Effector memory CD4-positive, alpha-beta T cell (primary cell): Measurements from ENCODE around the gene CCDC34.

Experiments
- DNase-seq, 3 donors: peaks; one replicate each; pipeline ENCODE4 v3.0.0-alpha.2; 2020
- H3K27ac ChIP-seq: 2 replicates; pipeline ENCODE4 v1.7.0; 2013; ENCODE audit warnings: mild to moderate bottlenecking, low read length, moderate library complexity; ENCODE audit not compliant: insufficient read depth, poor library complexity, severe bottlenecking
- H3K27me3 ChIP-seq: replicated peaks from 2 replicates; pipeline ENCODE4 v1.7.0; 2013; ENCODE audit warnings: mild to moderate bottlenecking, low read length; ENCODE audit not compliant: insufficient read depth, control insufficient read depth, poor library complexity, severe bottlenecking
- H3K36me3 ChIP-seq: 2 replicates; pipeline ENCODE4 v1.7.0; 2013; ENCODE audit warnings: mild to moderate bottlenecking, low read length, moderate library complexity; ENCODE audit not compliant: control insufficient read depth, insufficient read depth
- H3K4me1 ChIP-seq: 2 replicates; pipeline ENCODE4 v1.7.0; 2013; ENCODE audit warnings: low read length, mild to moderate bottlenecking; ENCODE audit not compliant: control insufficient read depth, insufficient read depth, poor library complexity, severe bottlenecking
- H3K4me3 ChIP-seq: 2 replicates; pipeline ENCODE4 v1.7.0; 2013; ENCODE audit warnings: low read length, low read depth, mild to moderate bottlenecking; ENCODE audit not compliant: insufficient read depth, poor library complexity, severe bottlenecking
- H3K9me3 ChIP-seq: 2 replicates; pipeline ENCODE4 v1.7.0; 2013; ENCODE audit warnings: mild to moderate bottlenecking, low read length, moderate library complexity; ENCODE audit not compliant: control insufficient read depth

CCDC34 gene

DNA sequence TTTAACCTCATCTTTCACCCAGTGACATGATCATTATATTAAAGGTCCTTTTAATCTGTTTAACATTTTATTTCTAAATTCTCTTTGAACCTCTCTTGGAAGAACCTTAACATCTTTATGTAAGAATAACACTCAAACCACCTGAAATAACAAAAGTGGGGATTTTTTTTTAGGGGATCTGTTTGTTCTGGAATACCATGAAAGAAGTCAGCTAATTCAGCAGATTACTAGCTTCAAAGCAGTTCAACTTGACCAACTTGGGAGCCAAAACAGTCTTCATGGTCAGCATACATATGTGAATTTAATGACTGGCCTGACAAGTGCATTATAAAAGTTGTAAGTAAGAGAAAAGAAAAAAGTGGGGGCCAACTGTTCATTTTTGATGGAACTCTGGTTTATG lies 52.3 kb downstream of the CCDC34 start:
- Histone ChIP-seq H3K27me3 (no peaks in the 10 kb centered on the region), H3K36me3 (no peaks in the 10 kb centered on the region), H3K9me3 (no peaks in the 10 kb centered on the region), H3K27ac (no peak overlapping the region), H3K4me1 (no peaks in the 10 kb centered on the region), H3K4me3 (no peak overlapping the region)
- DNase-seq, result no peak

DNA sequence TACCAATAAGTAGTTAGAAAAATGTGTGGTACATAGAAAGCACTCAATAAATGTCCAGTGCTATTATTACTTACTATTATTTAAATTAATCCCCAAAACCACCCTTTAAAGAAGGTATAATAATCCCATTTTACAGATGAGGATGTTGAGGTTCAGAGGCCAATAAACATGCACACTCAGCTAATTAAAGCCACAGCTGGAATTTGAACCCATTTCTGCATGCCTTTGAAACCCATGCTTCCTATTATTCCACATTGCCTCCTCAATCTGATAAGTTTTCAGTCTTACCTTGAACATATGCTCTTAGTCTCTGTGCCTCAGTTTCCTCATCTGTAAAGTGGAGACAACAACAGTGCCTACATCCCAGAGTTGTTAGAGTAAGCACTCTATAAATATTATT lies 52.8 kb downstream of the CCDC34 start:
- H3K27me3 ChIP-seq, result no peaks in the 10 kb centered on the region
- no peaks in the 10 kb centered on the region for H3K9me3 ChIP-seq
- no peaks in the 10 kb centered on the region for H3K36me3 ChIP-seq
- no peak overlapping the region for H3K27ac ChIP-seq
- DNase-seq, result no peak
- H3K4me1 ChIP-seq, result no peaks in the 10 kb centered on the region
- H3K4me3 ChIP-seq, result no peak overlapping the region

DNA sequence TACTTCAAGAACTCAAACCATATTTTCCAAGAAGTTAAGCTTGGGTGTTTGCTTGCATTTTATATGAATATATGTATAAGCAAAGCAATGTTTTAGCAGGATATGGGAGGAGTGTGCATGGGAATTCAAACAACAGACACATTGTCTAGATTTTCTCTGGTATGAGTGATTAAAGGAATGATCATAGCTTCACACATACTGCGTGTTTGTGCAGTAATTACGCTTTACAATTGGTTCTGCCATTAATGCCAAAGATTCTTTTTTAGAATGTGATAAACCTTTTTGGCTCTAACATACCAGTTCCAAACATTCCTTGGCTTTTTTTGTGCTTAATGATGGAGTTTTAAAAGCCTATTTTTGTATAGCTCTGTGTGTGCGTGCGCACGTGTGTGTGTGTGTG lies 54.0 kb downstream of the CCDC34 start:
- Histone ChIP-seq H3K36me3 (no peaks in the 10 kb centered on the region), H3K27me3 (no peaks in the 10 kb centered on the region)

DNA sequence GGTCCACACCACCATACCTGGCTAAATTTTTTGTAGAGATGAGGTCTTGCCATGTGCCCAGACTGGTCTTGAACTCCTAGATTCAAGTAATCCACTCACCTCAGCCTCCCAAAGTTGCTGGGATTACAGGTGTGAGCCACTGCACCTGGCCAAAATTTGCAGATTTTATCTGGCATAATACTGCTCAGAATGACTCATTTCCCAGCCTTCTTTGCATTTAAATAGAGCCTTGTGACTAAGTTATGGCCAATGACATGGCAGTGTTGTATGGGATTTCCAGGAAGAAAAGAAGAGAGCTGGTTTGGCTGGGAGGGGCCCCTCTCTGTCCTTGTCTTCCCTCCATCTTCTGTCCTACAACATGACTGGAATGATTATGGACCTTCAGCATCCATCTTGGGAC lies 55.8 kb downstream of the CCDC34 start:
- no peaks in the 10 kb centered on the region for H3K36me3 ChIP-seq
- no peaks in the 10 kb centered on the region for H3K4me1 ChIP-seq
- no peaks in the 10 kb centered on the region for H3K27me3 ChIP-seq
- no peak overlapping the region for H3K4me3 ChIP-seq
- H3K27ac ChIP-seq, result no peak overlapping the region
- no peak for DNase-seq
- no peaks in the 10 kb centered on the region for H3K9me3 ChIP-seq

More for the DNA sequence above, 54.0 kb downstream of the CCDC34 start:
- Histone ChIP-seq H3K9me3 (no peaks in the 10 kb centered on the region), H3K27ac (no peak overlapping the region), H3K4me3 (no peak overlapping the region), H3K4me1 (no peaks in the 10 kb centered on the region)
- DNase-seq, result no peak

DNA sequence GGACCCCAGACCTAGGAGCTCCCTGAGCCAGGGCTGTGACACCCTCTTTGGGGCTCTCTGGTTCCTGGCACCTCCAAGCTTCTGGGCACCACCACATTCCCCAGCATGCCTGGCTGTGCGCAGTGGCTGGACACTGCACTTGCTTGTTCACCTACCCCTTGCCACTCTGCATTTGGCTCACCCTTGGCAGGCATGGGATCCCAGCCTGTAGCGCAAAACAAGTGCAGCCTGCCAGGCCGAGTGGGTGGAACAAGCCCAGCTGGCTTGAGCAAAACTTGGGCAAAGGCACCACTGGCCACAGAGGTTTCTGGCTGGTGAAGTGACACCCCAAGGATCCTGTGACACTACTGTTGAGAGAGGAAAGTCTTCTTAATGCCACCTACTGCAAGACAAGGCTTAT lies 57.3 kb downstream of the CCDC34 start:
- H3K27me3 ChIP-seq, result no peaks in the 10 kb centered on the region
- no peak for DNase-seq
- no peaks in the 10 kb centered on the region for H3K4me1 ChIP-seq
- no peaks in the 10 kb centered on the region for H3K36me3 ChIP-seq
- H3K4me3 ChIP-seq, result no peak overlapping the region
- no peaks in the 10 kb centered on the region for H3K9me3 ChIP-seq
- no peak overlapping the region for H3K27ac ChIP-seq

DNA sequence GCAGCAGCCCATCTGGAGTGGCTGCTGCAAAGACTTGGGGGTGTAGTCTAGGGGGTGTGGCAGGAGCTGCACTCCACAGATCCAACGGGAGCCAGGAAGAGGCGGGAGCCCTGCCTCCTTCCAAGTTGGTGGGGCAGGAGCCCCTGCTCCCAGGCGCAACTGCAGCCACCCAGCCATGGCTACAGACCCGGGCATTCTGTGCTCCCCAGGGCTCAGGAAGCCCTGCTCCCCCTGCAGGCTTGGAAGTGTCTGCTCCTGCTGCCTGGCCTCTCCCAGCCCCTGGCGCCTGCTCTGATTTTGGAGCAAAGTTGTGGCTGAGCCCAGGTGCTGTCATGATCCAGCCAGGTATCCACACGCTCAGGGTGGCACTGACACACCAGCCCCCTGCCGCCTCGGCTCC lies 58.5 kb downstream of the CCDC34 start:
- Histone ChIP-seq H3K4me1 (no peaks in the 10 kb centered on the region), H3K27ac (no peak overlapping the region), H3K27me3 (no peaks in the 10 kb centered on the region), H3K36me3 (no peaks in the 10 kb centered on the region), H3K4me3 (no peak overlapping the region), H3K9me3 (no peaks in the 10 kb centered on the region)
- DNase-seq, result no peak

DNA sequence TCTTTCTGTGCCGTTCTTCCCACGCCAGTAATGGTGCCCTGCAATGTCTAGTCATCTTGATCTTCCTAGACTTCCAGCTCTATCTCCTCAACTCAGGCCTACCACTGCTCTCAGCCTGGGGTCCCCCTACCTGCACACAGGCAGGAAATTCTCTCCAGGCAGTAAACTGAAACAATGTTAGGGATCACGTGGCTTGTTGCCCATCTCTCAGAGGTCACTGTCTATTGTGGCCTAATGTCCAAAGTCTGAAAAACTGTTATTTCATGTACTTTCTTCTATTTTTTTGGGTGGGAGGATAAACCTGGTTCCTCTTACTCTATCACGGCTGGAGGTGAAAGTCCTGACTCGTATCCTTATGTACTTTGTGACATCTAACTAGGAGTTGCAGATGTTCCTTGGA lies 59.1 kb downstream of the CCDC34 start:
- Histone ChIP-seq H3K27ac (no peak overlapping the region), H3K4me3 (no peak overlapping the region), H3K27me3 (no peaks in the 10 kb centered on the region), H3K4me1 (no peaks in the 10 kb centered on the region), H3K36me3 (no peaks in the 10 kb centered on the region), H3K9me3 (no peaks in the 10 kb centered on the region)
- DNase-seq, result no peak

DNA sequence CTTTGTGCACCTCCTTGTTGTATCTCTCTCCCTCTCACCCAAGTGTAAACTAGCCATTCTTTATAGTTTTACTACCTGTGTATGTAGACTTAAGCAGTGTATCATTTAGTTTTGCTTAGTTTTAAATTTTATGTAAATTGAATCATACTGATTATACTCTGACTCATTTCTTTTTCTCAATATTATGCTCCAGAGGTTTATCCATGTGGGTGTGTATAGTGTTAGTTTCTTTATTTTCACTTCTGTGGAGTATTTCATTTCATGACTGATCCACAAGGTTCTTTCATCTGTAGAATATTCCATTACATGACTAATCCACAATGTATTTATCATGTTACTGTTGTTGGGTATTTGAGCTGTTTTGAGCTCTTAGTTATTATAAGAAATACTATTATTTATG lies 62.0 kb downstream of the CCDC34 start:
- Histone ChIP-seq H3K36me3 (no peaks in the 10 kb centered on the region), H3K4me3 (no peak overlapping the region), H3K27ac (no peak overlapping the region), H3K9me3 (no peaks in the 10 kb centered on the region), H3K4me1 (no peaks in the 10 kb centered on the region), H3K27me3 (no peaks in the 10 kb centered on the region)
- no peak for DNase-seq

DNA sequence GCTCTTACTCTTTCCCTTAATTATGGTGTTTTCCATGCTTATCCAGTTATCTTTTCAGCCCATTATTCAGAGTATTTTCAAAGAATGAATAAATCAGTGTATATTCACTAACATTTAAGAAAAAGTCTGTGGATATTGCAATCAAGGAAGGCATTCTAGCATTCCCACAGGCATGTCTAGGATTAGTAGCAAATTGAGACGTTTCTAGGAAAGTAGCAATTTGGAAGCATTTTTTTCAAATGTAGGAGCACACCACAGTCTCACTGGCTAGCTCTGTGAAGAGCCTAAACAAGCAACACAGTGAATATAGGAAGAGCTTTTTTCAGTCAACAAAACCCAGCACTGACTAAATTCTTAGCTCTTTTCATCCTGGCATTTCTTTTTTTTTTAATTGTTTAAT lies 65.4 kb downstream of the CCDC34 start:
- Histone ChIP-seq H3K4me3 (no peak overlapping the region), H3K27me3 (no peaks in the 10 kb centered on the region), H3K9me3 (no peaks in the 10 kb centered on the region), H3K36me3 (no peaks in the 10 kb centered on the region), H3K27ac (no peak overlapping the region), H3K4me1 (no peaks in the 10 kb centered on the region)
- no peak for DNase-seq

DNA sequence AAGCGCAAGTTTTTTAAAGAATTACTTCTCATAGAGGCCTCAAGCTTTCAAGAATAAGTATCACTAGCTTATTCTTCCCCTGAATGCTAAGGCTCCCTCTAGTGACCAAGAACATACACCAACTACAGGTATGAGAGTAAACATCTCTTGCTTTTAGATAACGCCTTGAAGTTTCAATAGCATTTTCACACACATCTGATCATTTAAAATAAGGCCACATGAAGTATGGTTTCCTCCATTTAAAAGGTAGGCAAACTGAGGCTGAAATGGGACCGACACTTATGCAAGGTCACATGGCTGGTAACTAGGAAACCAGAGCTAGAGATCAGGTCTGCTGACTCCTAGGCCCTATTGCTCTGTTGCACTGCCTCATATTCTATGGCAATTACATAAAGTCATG lies 66.5 kb downstream of the CCDC34 start:
- no peak for DNase-seq
- no peak overlapping the region for H3K27ac ChIP-seq
- H3K4me1 ChIP-seq, result no peaks in the 10 kb centered on the region
- no peaks in the 10 kb centered on the region for H3K27me3 ChIP-seq
- H3K9me3 ChIP-seq, result no peaks in the 10 kb centered on the region
- H3K4me3 ChIP-seq, result no peak overlapping the region
- no peaks in the 10 kb centered on the region for H3K36me3 ChIP-seq

DNA sequence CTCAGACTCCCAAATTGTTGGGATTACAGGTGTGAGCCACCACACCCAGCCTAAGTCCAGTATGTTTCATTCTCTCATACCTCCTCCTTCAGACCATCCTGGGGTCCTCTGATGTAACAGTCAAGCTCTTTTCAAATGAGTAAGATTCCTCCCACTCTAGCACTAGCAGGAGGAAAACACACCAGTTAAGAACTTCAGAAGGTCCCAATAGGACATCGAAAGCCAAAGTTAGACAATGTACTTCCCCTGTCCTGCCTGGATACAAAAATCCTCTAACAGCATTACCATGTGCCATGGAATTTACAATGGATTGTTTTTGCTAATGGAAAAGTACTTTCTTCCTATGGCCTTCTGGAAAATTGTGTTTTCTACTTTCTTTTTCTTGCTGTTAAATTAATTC lies 67.1 kb downstream of the CCDC34 start:
- no peaks in the 10 kb centered on the region for H3K36me3 ChIP-seq
- H3K4me1 ChIP-seq, result no peaks in the 10 kb centered on the region
- H3K27ac ChIP-seq, result no peak overlapping the region
- no peaks in the 10 kb centered on the region for H3K9me3 ChIP-seq
- no peaks in the 10 kb centered on the region for H3K27me3 ChIP-seq
- no peak overlapping the region for H3K4me3 ChIP-seq
- DNase-seq, result no peak
